ENCODE results near the gene METTL25B. TPM values are rescaled to one million over a fixed set of nuclear protein-coding genes. Genes with fewer than 3 reads are reported as not detected.

The METTL25B gene
- total and polyA plus RNA-seq, 2 donors (not counting 3 experiments of a cell fraction or from before 2014, with no cell fraction given) = 12.8 to 15.0 TPM

DNA sequence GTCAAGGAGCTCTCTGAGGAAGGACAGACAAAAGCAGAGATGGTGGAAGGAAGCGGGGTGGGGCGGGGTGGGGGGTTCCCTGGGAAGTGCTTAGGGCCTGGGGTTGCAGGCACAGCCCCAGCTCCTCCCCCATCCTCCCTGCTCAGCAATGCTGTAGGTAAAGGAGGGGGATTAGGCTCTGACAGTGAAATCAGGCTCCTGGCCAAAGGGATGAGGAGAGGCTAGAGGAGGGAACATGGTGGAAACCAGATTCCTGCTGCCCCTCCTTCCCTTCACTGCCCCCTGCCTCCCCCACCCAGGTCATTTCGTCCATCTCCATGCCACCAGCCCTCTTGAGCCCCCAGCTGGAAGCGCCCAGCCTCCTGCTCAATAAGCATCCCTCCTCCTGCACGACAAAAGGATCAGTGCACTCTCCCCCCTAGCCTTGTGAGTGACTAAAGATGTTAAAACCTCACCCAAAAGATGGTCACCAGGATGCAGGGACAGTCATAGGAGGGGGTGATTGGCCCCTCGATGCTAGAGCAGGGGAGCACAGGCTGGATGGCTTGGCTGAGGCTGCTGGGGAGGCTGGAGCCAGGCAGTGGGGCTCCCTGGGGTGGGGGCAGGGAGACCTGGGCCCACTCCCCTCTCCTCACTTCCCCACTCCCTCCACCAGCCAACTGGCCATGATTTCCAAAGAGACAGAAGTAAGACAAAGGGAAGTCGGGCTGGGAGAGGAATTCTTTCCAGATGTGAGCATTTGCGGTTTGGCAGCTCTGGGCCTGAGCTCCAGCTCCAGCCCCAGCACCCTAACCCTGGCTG is 20.7 kb upstream of the METTL25B start:
- ChIA-PET CTCF (interaction anchor here (1.1 to 15.5 kb wide), 10 partner anchors 8 to 83 kb away, joined by 3 to 453 read pairs (median 12); partner anchors contain the start of gene NES), POLR2A (no interaction called here)
- Histone ChIP-seq H3K4me3 (replicated peaks in 1 of 3; ENCODE audit: insufficient read depth in 1 of 3, low read depth in 1 of 3, low read length in 3 of 3) (no peak overlapping the region), H3K9me3 (replicated peaks; ENCODE audit: control insufficient read depth, insufficient read depth, low read length) (no peaks in the 10 kb centered on the region), H4K20me1 (replicated peaks; ENCODE audit: control insufficient read depth, extremely low read depth, insufficient read depth, low read length) (no peaks in the 10 kb centered on the region), H3K27ac (ENCODE audit: insufficient read depth, low read depth, low read length) (no peak overlapping the region), H3K4me1 (ENCODE audit: control insufficient read depth, extremely low read depth, insufficient read depth, low read length) (peaks cover 19% of the 10 kb centered on the region), H3K27me3 (ENCODE audit: control insufficient read depth in 2 of 2, insufficient read depth in 2 of 2, low read length in 2 of 2) (peaks cover 0 to 3% of the 10 kb centered on the region in 2 experiments), H3K9me1 (replicated peaks; ENCODE audit: control insufficient read depth, extremely low read depth, insufficient read depth, low read length) (no peaks in the 10 kb centered on the region), H3K4me2 (ENCODE audit: insufficient read depth, low read length) (no peak overlapping the region), H2AFZ (ENCODE audit: low read depth, low read length) (no peak overlapping the region), H3K79me2 (ENCODE audit: control insufficient read depth, insufficient read depth, low read length) (no peaks in the 10 kb centered on the region), H3K36me3 (ENCODE audit: control insufficient read depth in 2 of 2, extremely low read depth in 1 of 2, insufficient read depth in 2 of 2, low read length in 2 of 2) (no peaks in the 10 kb centered on the region), H3K9ac (replicated peaks; ENCODE audit: extremely low read depth, insufficient read depth, low read length) (no peak overlapping the region)
- dilution Hi-C loops (cut with MboI; ENCODE audit: extremely low pct_ligation_motif_present, low sequenced_read_pairs) = no loop called here
- intact Hi-C loops (cut with micrococcal nuclease) = no loop called here
- TF ChIP-seq EZH2 (IDR thresholded peaks at IDR 0.05; ENCODE audit: borderline replicate concordance, low read depth, low read length, severe bottlenecking) (no peak), GATA2 (IDR thresholded peaks at IDR 0.05; ENCODE audit: insufficient read depth, insufficient read length, low read depth, low read length) (no peak), POLR2A (IDR thresholded peaks at IDR 0.05; ENCODE audit: low read depth, low read length) (no peak), FOS (IDR thresholded peaks at IDR 0.05; ENCODE audit: borderline replicate concordance, insufficient read depth, low read length) (no peak), JUN (IDR thresholded peaks at IDR 0.05; ENCODE audit: borderline replicate concordance, insufficient read depth, insufficient read length, low read depth) (no peak), POLR2AphosphoS5 (IDR thresholded peaks at IDR 0.05; ENCODE audit: insufficient read depth, low read depth, low read length) (no peak)
- TF ChIP-seq, protein P1, sequence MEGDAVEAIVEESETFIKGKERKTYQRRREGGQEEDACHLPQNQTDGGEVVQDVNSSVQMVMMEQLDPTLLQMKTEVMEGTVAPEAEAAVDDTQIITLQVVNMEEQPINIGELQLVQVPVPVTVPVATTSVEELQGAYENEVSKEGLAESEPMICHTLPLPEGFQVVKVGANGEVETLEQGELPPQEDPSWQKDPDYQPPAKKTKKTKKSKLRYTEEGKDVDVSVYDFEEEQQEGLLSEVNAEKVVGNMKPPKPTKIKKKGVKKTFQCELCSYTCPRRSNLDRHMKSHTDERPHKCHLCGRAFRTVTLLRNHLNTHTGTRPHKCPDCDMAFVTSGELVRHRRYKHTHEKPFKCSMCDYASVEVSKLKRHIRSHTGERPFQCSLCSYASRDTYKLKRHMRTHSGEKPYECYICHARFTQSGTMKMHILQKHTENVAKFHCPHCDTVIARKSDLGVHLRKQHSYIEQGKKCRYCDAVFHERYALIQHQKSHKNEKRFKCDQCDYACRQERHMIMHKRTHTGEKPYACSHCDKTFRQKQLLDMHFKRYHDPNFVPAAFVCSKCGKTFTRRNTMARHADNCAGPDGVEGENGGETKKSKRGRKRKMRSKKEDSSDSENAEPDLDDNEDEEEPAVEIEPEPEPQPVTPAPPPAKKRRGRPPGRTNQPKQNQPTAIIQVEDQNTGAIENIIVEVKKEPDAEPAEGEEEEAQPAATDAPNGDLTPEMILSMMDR (IDR thresholded peaks at IDR 0.05; ENCODE audit: extremely low read depth in 1 of 2, insufficient read depth in 1 of 2, low read depth in 1 of 2, low read length in 2 of 2) = no peak
- BruUV-seq (replicated peaks) = no TSS peak
- FAIRE-seq (no peak), DNase-seq (ENCODE audit: low read depth, low spot score) (no peak)

Data from endothelial cell of umbilical vein (primary cell).